Measurements from ENCODE around the gene OPA1. TPM values are rescaled to one million over a fixed set of nuclear protein-coding genes. Genes with fewer than 3 reads are reported as not detected.

OPA1 gene
- total RNA-seq, 1 experiment from 2014 or later: 75.4 TPM

- Histone ChIP-seq H3K4me1 (ENCODE audit: insufficient read depth, low read length) (peaks cover 4% of the 10 kb centered on the region), H4K8ac (replicated peaks; ENCODE audit: insufficient read length, low read depth, low read length) (no peak overlapping the region), H3T11ph (ENCODE audit: low read length) (no peak overlapping the region), H2BK5ac (ENCODE audit: insufficient read length, low read length) (no peak overlapping the region), H2BK120ac (ENCODE audit: low read depth, low read length, poor library complexity, severe bottlenecking) (no peak overlapping the region), H3K27ac (ENCODE audit: insufficient read length, low read depth, low read length) (no peak overlapping the region), H3K79me1 (ENCODE audit: insufficient read depth, low read depth, low read length, poor library complexity, severe bottlenecking) (no peaks in the 10 kb centered on the region), H2BK15ac (ENCODE audit: low read depth, low read length) (no peak overlapping the region), H3K23ac (ENCODE audit: insufficient read length, low read depth, low read length) (no peak overlapping the region), H2AFZ (ENCODE audit: low read length) (no peak overlapping the region), H3K4me2 (ENCODE audit: insufficient read depth, insufficient read length, low read length) (peak overlapping the region; percentile 1), H2BK12ac (ENCODE audit: insufficient read length, low read depth, low read length) (no peak overlapping the region), H3K27me3 (ENCODE audit: insufficient read depth, low read length) (no peaks in the 10 kb centered on the region), H3K79me2 (ENCODE audit: insufficient read depth, low read length) (no peaks in the 10 kb centered on the region), H2AK5ac (ENCODE audit: insufficient read length, low read length) (no peak overlapping the region), H3K14ac (ENCODE audit: insufficient read depth, low read length) (no peak overlapping the region), H3K9me3 (ENCODE audit: control insufficient read depth, low read depth, low read length) (no peaks in the 10 kb centered on the region), H4K20me1 (ENCODE audit: control insufficient read depth, insufficient read depth, insufficient read length) (no peaks in the 10 kb centered on the region), H3K23me2 (ENCODE audit: insufficient read length, low read depth, low read length, poor library complexity, severe bottlenecking) (no peaks in the 10 kb centered on the region), H3K4ac (ENCODE audit: low read depth, low read length) (no peak overlapping the region), H3K9ac (ENCODE audit: extremely low read depth, insufficient read length, low read length) (no peak overlapping the region), H3K56ac (ENCODE audit: insufficient read length, low read depth, low read length) (no peak overlapping the region), H3K18ac (ENCODE audit: insufficient read length, low read depth, low read length) (no peak overlapping the region), H4K91ac (ENCODE audit: insufficient read length, low read depth, low read length) (no peak overlapping the region), H4K5ac (ENCODE audit: insufficient read length, low read depth, low read length) (no peak overlapping the region), H2BK20ac (ENCODE audit: low read depth, low read length, poor library complexity, severe bottlenecking) (no peak overlapping the region)
- no peaks in the 10 kb centered on the region; a peak in 1 of 7 replicates for H3K36me3 Mint-ChIP-seq (ENCODE audit: insufficient read depth in 1 of 3, low read depth in 3 of 3)
- H3K4me3 Mint-ChIP-seq: no peak overlapping the region
- no peaks in the 10 kb centered on the region for H3K9me3 Mint-ChIP-seq
- no peak for DNase-seq
- TF ChIP-seq CTCF (conservative IDR thresholded peaks at IDR 0.05): no peak
- peak overlapping the region in 1 of 3 experiments; percentile 36; a peak in 1 of 7 replicates for H3K27ac Mint-ChIP-seq
- no peaks in the 10 kb centered on the region for H3K27me3 Mint-ChIP-seq (ENCODE audit: low read depth)
- H3K4me1 Mint-ChIP-seq: peaks cover 15 to 32% of the 10 kb centered on the region in 2 experiments
- WGBS (ENCODE audit: extremely low coverage, insufficient read length, low lambda C conversion rate): no CpG with 5 or more reads among the region's 8 CpGs
Observed at GRCh38 chr3:193743702-193744047, 150.7 kb downstream of the OPA1 start.
